ENCODE measurements around the gene MOB3B. TPM values are rescaled to one million over a fixed set of nuclear protein-coding genes. Genes with fewer than 3 reads are reported as not detected.

The MOB3B gene
- polyA plus RNA-seq, 1 experiment, result 0.38 TPM

GRCh38 chr9:27394826-27395201 lies 134.8 kb downstream of the MOB3B start:
- Histone ChIP-seq H3K9me3 (ENCODE audit: control insufficient read depth, insufficient read depth, low read length) (no peaks in the 10 kb centered on the region), H3K4me3 (ENCODE audit: low read depth, low read length) (no peak overlapping the region), H3K27me3 (ENCODE audit: control insufficient read depth, insufficient read depth, low read length) (peaks cover 2% of the 10 kb centered on the region), H3K27ac (ENCODE audit: low read depth, low read length) (no peak overlapping the region)
- ChIA-PET POLR2A (no interaction called here), CTCF (no interaction called here)
- no peak for DNase-seq (ENCODE audit: low read depth, low spot score)
- TF ChIP-seq, protein P1, sequence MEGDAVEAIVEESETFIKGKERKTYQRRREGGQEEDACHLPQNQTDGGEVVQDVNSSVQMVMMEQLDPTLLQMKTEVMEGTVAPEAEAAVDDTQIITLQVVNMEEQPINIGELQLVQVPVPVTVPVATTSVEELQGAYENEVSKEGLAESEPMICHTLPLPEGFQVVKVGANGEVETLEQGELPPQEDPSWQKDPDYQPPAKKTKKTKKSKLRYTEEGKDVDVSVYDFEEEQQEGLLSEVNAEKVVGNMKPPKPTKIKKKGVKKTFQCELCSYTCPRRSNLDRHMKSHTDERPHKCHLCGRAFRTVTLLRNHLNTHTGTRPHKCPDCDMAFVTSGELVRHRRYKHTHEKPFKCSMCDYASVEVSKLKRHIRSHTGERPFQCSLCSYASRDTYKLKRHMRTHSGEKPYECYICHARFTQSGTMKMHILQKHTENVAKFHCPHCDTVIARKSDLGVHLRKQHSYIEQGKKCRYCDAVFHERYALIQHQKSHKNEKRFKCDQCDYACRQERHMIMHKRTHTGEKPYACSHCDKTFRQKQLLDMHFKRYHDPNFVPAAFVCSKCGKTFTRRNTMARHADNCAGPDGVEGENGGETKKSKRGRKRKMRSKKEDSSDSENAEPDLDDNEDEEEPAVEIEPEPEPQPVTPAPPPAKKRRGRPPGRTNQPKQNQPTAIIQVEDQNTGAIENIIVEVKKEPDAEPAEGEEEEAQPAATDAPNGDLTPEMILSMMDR (IDR thresholded peaks at IDR 0.05; ENCODE audit: low read depth, low read length), result no peak

- TF ChIP-seq, protein P1 (IDR thresholded peaks at IDR 0.05; ENCODE audit: low read depth, low read length), result no peak
- Histone ChIP-seq H3K27ac (ENCODE audit: low read depth, low read length) (no peak overlapping the region), H3K27me3 (ENCODE audit: control insufficient read depth, insufficient read depth, low read length) (peaks cover 2% of the 10 kb centered on the region), H3K9me3 (ENCODE audit: control insufficient read depth, insufficient read depth, low read length) (no peaks in the 10 kb centered on the region), H3K4me3 (ENCODE audit: low read depth, low read length) (no peak overlapping the region)
- ChIA-PET POLR2A (no interaction called here), CTCF (no interaction called here)
- no peak for DNase-seq (ENCODE audit: low read depth, low spot score)
These were observed 135.3 kb downstream of the MOB3B start for GRCh38 chr9:27394154-27394825.

GRCh38 chr9:27393054-27393846 lies 136.4 kb downstream of the MOB3B start:
- Histone ChIP-seq H3K9me3 (ENCODE audit: control insufficient read depth, insufficient read depth, low read length) (no peaks in the 10 kb centered on the region), H3K4me3 (ENCODE audit: low read depth, low read length) (no peak overlapping the region), H3K27me3 (ENCODE audit: control insufficient read depth, insufficient read depth, low read length) (peaks cover 2% of the 10 kb centered on the region), H3K27ac (ENCODE audit: low read depth, low read length) (no peak overlapping the region)
- ChIA-PET POLR2A (no interaction called here), CTCF (interaction anchor here (1.4 kb wide), 1 partner anchor 137 kb away, joined by 5 read pairs; the partner anchor contains the start of gene MOB3B)
- DNase-seq (ENCODE audit: low read depth, low spot score), result no peak
- TF ChIP-seq, protein P1 (IDR thresholded peaks at IDR 0.05; ENCODE audit: low read depth, low read length), result no peak

DNA sequence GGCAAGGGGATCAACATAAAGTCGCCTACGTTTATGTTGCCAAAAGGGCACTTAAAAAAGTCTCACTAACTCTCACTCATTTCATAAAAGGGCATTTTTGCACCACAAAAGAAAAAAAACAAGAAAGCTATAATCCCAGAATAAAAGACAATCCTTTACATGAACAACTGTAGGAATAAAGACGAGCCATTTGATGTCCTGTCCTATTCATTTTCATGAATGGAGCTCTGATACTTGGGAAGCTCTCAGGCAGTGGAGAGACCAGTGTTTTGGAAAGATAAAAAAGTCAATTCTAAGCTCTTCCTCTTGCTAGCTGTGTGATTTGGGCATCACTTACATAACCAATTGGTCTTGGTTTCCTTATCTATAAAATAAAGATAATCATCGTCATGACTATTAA lies 137.2 kb downstream of the MOB3B start:
- ChIA-PET POLR2A (no interaction called here), CTCF (interaction anchor here (1.4 kb wide), 1 partner anchor 137 kb away, joined by 5 read pairs; the partner anchor contains the start of gene MOB3B)
- no peak overlapping the region for H3K27ac ChIP-seq (ENCODE audit: low read depth, low read length)
- no peak for DNase-seq (ENCODE audit: low read depth, low spot score)
- H3K27me3 ChIP-seq (ENCODE audit: control insufficient read depth, insufficient read depth, low read length), result peaks cover 2% of the 10 kb centered on the region
- H3K9me3 ChIP-seq (ENCODE audit: control insufficient read depth, insufficient read depth, low read length), result no peaks in the 10 kb centered on the region
- H3K4me3 ChIP-seq (ENCODE audit: low read depth, low read length), result no peak overlapping the region
- TF ChIP-seq, protein P1 (IDR thresholded peaks at IDR 0.05; ENCODE audit: low read depth, low read length), result no peak
